Measurements from ENCODE around the gene AGAP5.

The AGAP5 gene

DNA sequence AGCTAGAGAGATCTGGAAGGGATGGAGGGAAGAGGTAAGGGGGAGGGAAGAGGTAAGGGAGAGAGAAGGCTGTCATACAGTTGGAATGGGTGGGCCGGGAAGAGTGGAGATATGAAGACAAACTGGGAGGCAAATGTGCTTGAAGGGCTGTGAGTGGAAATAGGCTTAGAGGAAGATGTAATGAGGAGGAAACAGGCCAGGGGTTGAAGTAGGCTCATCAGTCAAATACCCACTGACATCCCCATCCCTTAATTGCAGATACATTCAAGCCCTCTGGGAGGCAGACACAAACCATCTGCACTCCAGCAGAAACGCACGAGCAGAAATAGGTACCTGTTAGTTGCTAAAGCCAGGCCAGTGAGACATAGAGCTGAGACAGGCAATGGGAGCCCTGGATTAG, 44.2 kb downstream of the AGAP5 start:
- no peak for DNase-seq (ENCODE audit: low spot score)

DNA sequence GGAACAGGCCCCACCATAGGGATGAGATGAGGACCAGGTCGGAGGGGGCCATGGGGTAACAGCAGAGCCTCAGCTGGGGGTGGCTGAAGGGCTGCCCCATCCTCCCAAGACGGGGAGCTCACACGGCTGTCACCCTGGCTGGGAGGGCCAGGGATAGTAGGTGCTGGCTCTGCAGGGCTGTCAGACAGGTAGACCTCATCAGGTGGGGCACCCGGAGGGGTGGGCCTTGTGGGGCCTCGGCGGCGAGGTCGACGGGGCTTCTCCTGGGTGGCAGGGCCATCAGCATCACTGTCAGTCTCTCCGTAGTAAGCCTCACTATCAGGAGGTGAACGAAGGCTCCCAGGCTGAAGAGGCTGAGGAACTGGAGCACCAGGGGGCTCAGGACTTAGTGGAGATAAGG, 44.7 kb downstream of the AGAP5 start:
- DNase-seq (ENCODE audit: low spot score) = no peak

DNA sequence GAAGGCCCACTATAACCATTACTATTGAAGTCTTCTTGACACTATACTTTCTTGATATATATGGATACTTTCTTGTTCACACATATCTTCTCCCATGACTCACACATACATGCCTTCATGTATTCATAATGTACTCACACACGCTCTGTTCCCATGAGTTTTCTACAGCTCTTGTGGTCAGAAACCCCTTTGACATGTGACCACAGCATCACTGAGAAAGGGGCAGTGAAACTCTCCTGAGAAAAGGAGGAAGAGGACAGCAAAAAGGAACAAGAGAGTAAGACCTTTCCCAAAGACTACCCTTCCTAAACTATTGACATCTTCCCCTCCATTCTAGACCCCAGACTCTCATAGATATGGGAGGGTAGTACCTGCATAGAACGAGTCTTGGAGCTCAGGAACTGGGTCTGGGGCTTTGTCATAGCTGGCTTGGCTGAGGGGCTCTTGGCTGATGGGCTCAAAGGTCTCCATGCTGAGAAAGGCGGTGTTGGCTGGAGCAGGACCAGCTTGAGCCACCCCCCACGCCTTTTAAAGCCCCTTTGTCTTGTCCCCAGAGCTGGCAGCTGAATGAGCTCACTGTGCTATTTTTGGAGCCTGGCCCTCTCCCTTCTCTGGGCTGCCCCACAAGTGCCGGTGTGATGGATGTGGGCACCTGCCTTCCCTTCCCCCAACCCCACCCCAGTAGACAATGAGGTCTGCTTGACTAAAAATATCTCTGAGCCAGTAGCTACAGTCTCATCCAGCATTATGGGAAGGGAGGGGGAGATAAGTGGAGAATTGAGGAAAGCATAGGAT, 47.2 kb downstream of the AGAP5 start:
- no peak for DNase-seq (ENCODE audit: low spot score)

DNA sequence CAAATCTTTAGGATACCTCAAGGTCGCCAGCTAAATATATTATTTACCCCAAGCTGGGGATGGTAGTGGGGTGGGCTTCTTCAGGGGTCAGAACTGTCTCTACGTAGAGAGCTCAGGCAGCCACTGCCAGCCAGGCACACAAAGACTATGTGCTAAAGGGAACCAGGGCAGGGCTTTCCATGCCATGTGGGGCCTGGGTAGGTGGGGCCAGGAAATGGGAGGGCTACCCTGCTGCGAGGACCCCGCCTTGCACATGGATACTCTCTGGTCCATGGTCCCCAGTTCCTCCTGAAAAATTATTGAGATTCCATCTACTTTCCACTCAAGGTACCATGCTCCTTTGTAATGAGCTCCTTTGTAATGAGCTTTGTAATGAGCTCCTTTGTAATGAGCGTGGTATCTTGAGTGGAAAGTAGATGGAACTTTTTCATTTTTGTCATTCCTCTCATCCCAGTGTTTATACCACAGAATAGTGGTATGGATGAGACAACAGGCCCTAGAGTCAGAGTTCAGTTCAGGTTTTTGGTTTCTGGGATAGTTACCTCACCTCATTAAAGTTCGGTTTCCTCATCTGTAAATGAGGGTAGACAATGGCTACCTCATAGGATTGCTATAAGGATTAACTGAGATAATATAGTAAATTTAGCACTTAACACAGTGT, 47.9 kb downstream of the AGAP5 start:
- no peak for DNase-seq (ENCODE audit: low spot score)

DNA sequence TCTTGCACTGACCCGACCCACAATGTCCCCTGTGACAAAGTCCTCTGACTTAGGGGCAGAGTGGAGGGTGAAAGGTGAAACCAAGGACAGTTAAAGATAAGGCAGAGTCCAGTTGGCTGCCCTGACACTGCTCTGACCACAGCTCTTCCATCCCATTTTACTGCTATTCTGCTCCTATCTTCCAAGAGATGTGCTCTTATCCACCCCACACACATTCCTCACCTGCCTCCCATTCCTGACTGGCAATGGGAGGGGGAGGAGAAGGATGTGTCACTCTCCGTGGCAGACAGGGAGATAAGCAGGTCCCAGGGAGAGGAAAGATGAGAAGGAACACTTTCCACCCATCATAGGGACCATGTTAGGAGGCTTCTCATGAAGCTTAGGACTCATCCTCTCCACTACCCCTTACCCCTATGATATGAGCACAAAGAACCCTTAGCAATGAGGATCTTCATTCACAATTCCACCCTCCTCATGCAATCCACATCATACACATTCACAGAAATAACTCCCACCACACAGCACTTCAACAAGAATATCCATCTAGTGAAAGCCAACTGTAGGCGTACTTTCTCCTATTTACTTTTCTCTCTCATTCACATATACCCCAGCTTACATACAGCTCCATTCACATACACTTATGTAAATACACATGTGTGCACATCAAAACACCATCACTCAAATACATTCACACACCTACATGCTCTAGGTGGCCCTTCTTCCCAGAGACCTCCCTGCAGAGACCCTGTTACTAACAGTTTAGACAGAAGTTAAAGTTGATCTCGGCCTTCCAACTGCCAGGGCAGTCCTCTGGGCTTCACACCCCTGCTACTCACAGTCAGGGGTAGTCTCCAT, 48.7 kb downstream of the AGAP5 start:
- DNase-seq (ENCODE audit: low spot score) = no peak

DNA sequence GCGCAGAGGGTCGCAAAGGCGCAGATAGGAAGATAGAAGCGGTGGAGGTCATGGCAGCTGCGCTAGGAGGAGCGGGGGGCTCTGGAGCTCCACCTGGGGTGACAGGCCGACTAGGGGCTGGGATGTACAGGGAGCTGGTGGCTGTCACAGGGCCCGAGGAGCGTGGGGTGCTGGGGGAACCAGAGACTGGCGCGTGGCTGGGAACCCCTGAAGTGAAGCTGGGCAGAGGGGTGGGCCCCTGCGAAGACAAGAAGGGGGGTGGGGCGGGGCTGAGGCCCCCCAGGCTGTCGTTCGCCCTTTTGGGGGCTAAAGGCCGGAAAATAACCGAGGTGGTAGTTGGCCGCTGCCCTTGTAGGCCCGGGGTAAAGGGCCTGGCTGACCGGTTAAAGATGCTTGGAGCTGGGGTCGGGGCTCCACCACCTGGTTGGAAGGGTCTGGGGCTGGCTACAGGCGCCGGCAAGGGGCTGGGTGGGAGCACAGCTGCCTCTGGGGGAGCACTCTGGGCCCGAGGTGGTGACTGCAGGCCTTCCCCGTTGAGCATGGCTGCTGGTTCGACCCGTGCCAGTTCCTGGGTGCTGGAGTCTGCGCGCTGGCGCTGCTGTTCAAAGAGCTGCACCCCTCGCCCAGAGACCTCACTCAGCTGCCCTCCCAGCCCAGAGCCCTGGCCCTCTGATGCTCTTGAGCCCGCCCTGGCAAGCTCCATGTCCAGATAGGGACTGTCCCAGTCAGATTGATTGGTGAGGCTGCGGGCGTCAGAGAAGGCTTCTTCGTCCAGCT, 49.8 kb downstream of the AGAP5 start:
- DNase-seq (ENCODE audit: low spot score) = no peak

DNA sequence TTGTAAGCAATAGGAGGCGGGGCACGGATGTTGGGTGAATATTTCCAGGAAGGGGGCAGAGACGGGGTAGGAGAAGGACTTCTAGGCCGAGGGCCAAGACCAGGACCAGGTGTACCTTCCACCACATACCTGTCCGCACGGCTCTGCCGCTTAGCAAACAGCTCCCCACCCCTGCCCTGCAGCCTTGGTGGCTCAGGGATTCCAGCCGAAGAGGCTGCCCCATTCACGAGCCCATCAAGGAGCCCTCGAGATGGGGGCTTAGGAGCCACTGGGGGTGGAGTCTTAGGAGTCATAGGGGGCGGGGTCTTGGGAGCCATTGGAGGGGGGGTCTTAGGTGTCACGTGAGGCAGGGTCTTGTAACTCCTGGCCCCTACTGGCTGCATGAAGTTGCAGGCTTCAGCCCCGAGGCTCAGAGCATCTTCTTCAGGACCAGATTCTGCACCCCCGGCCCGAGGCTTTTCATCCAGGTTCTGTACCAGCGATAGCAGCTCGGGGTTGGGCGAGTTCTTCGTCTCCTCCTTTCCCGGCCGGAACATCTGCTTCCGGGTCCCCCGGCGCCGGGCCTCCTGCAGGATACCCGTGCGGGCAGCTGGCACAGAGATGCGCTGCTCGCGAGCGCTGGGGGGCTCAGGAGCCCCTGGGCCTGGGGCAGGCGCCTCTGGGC, 50.6 kb downstream of the AGAP5 start:
- no peak for DNase-seq (ENCODE audit: low spot score)

DNA sequence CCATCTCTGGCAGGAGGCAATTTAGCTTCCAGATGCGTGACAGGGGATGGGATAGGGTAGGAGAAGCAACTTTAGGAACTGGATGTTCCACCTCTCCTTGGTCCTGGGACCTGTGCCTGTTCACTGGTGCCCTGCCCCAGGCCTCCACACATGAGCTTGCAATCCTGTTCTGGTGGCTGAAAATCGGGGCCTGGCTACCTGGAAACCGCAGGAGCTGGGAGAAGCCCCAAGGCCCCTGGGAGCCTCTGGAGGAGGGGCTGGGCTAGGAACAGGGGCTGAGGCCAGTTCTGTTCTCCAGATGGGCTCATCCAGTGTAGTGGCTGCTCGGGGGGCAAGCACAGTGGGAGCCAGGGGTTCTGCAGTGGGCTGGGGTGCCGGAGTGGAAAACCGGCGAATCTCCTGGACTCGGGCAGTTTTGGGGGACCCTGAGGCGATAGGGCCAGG, 51.3 kb downstream of the AGAP5 start:
- DNase-seq (ENCODE audit: low spot score) = no peak

DNA sequence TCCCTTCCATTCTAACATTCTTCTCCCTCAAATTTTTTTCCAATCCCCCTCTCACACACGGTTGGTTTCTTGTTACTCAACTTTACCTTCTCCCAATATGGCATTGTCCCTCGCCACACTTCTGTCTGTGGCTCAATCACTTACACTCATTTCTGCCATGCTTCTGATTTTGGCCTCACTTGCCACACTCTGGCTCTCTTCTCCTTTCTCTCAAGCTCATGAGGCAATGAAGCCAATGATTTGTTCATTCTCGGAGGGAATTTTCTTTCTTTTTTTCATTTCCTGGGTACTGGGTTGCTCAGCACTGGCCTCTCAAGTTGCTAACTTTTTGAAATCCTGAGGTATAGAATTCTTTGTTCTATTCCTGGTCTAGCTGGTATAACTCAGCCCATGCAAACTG, 52.7 kb downstream of the AGAP5 start:
- DNase-seq (ENCODE audit: low spot score) = no peak

DNA sequence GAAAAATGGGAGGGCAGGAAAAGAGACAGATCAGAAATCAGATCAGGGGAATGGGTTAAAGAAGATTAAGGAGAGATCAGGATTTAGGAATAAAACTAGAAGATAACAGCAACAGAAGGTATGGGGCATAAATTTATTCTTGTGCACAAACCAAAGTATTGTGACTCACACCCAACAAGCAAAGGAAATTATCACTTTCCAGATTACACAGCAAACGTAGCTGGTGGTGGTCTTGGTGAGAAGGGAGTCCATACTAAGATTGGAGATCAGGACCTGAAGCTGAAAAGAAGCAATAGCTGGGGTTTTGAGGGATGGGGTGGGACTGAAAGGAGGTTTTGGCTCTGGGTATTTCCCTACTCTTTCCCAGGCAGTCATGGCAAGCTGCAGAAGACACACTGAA, 53.1 kb downstream of the AGAP5 start:
- DNase-seq (ENCODE audit: low spot score) = no peak

DNA sequence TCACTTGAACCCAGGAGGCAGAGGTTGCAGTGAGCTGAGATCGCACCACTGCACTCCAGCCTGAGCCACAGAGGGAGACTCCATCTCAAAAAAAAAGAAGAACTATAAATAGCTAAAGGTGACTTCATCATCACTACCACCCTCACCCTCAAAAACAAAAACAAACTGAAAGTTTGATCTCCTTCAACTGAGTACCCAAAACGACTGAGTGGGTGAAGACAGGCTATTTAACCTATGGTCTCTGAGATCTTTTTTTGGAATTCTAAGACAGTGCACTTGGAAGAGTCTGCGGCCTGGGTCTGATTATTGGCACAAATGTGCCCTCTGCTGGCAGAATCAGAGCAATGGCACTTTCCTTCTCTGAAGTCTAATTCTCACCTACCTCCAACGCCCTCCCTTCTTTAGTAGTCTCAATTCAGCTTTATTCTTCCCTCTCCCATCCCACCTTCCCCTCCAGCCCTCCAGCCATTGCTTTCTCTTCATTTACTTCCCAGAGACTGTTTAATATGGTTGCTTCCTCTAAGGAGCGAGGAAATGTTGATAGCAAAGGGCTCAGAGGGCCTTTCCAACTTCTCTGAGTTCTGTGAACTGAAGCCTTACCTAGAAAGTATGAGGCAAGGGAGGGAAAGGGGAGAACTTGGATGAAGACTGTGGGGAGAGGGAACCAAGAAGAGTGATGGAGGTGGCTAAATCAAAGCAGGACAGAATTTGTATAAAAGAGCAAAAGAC, 53.7 kb downstream of the AGAP5 start:
- DNase-seq (ENCODE audit: low spot score) = peak; percentile 69

DNA sequence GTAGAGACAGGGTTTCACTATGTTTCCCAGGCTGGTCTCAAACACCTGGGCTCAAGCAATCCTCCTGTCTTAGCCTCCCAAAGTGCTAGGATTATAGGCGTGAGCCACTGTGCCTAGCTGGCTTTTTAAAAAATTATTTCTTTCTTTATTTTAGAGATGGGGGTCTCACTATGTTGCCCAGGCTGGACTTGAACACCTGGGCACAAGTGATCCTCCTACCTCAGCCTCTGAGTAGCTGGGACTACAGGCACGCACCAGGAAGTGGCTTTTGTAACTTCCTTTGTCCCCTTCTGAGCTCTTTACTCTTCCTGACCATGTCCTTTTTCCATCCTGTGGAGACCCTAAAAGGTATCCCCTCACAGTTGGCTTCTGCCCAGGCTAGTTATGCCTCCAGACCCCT, 54.5 kb downstream of the AGAP5 start:
- no peak for DNase-seq (ENCODE audit: low spot score)

DNA sequence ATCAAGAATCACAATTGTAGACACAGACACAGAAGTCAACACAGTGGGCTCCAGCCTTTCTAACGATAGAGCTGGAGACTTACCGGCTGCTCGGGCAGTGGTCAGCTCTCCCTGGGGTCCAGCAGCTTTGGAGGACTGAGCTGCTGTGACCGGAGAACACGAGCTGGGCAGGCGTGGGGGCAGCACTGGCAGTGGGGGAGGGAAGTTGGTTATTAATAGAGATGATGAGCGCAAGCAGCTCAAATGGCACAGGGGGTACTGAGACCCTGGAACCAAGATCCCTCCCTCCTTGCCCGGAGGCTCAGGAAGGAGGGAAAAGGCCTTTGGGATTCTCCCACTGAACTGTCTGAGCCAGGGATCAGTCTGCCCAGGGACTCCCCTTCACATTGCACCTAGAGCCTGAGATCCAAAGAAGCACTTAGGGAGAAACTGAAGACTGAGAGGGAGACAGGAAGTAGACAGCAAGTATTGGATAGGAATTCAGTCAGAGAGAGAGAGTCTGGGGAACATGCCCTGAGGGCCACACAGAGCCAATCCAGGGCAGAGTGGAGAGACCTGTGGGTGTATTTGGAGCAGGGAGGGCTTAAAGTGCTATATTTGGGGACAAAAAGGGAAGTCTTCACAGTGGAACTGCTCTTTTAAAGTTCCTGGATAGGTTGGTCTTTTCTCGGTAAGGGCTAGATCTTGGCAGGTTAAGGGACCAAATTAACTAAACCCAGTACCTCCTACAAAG, 56.4 kb downstream of the AGAP5 start, which contains the start of gene MYOZ1:
Gene MYOZ1, minus strand, starts transcription at position 147 of the 733 bp plus-strand sequence. CDS start 1,457 bp downstream, outside the sequence.
- no peak for DNase-seq (ENCODE audit: low spot score)

DNA sequence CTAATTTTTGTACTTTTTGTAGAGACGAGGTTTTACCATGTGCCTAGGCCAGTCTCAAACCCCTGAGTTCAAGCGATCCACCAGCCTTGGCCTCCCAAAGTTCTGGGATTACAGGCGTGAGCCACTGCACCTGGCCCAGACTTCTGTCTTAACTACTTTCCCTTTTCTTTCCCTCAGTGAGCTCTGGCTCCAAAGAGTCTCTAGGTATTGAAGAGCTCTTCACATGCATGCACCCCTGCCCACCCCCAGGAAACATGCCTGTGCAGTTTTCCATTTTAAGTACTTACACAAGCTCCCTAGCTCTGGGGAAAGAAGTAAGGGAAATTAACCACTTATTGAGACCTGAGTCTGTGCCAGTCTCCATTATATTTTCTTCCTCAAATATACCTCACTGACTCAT, 58.6 kb downstream of the AGAP5 start:
- no peak for DNase-seq (ENCODE audit: low spot score)

DNA sequence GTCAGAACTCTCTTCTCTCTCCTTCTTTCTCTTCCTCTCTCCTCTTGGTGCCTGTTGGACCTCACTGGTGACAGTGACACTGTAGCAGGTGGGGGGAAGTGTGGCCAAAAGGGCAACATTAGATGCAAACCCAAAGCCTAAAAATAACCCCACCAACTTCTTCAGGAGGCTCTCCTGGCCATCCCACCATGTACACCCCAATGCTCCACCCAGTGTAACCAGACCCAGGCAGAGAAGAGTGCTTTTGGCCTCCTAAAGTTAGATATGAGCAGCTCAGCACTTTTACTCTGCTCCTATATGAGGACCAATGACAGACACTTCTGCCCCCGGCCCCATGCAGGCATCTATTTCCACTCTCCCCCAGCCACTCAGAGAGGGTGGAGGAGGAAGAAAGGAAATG, 62.1 kb downstream of the AGAP5 start:
- no peak for DNase-seq (ENCODE audit: low spot score)

DNA sequence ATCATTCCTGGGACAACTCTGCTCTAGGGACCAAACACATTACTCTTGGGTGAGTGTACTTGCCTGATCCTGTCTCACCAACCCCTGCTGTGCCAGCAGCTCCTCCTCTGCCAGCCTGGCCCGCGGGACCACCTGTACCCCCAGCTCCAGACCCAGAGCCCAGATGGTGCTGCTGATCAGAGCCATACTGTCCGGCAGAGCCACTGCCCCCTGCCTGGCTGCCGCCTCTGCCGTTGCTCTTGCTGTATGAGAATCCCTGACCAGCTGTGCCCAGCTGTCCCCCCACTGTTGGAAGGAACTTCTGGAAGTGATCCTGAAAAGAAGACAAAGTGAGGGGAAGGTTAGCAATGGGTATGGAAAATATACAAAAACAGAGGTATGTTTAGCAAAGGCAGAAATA, 63.5 kb downstream of the AGAP5 start:
- DNase-seq (ENCODE audit: low spot score) = no peak

DNA sequence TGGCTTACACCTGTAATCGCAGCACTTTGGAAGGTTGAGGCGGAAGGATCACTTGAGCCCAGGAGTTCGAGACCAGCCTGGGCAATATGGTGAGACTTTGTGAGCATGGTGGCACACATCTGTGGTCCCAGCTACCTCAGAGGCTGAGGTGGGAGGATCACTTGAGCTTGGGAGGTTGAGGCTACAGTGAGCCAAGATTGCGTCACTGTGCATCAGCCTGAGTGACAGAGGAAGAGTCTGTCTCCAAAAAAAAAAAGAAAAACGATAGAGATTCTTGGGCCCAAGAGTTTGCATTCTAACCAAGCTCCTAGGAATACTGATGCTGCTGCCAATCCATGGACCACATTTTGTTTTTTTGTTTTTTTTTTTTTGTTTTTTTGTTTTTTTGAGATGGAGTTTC, 68.7 kb downstream of the AGAP5 start:
- DNase-seq (ENCODE audit: low spot score) = no peak

DNA sequence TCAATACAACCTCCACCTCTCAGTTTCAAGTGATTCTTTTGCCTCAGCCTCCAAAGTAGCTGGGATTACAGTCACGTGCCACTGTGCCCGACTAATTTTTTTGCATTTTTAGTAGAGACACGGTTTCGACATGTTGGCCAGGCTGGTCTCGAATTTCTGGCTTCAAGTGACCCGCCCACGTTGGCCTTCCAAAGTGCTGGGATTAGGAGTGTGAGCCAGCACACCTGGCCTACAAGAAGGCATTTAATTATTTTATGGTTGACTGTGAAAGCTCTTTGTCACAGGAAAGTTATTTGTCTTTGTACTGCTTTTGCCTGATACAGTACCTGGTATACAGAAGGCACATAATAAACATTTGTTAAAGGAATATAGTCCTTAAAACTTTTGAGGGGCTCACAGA, 69.5 kb downstream of the AGAP5 start:
- DNase-seq (ENCODE audit: low spot score) = no peak

DNA sequence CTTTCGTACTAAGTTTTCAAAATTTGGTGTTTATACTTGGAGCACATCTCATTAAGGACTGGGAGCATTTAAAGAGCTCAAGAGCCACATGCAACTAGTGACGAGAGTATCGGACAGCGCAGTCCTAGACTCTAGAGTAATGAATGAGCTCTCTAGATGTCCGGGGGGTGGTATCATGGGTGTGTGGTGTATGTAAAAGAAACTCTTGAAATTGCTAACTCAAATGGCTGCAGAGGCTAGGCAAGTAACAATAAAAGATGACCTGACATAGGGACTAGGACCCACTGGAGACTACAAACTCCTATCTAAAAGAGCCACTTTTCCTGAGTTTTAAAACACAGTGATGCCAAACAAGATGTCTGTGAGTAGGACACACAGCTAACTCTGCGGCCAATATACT, 70.6 kb downstream of the AGAP5 start:
- DNase-seq (ENCODE audit: low spot score) = no peak
